IPS-18c (cell line): ENCODE data around the gene CD207.
"Not testable (repeated sequence)": the region's sequence is repeated elsewhere in the genome, so short reads cannot be mapped to it uniquely, and the experiment has no call there.

Source experiments
- H3K4me3 ChIP-seq: 2 replicates; pipeline ENCODE4 v1.7.0; 2013; ENCODE audit warnings: low read depth, mild to moderate bottlenecking, low read length, moderate library complexity; ENCODE audit not compliant: insufficient read depth
- H3K9me3 ChIP-seq: one replicate; pipeline ENCODE4 v1.6.1; 2013; ENCODE audit warnings: mild to moderate bottlenecking, low read length, moderate library complexity; ENCODE audit not compliant: control insufficient read depth, insufficient read depth

Gene CD207

DNA sequence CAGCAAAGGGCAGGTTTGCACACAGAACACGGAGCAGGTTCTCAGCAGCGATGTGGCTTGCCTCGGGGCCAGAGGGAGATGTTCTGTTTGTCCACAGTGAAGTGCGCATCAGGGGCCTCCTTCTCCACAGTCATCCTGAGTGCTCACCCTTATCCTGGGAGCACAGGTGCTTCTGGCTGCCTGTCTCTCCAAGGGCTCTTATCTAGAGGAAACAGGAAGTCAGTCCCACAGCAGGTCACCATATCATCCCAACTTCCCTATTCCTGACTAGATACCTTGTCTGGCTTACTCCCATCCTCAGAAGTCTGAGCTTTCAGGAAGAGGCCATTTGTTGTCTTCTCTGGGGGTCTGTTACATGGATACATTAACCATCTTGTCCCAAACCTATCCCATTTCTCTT, at the start of gene CD207:
Gene CD207 (minus strand): TSS at position 174 of the 400 bp plus-strand sequence. CDS start 40 bp downstream, at position 134.
- no peak within 1 kb of the TSS for H3K4me3 ChIP-seq
- H3K9me3 ChIP-seq: peaks cover 3% of the 10 kb centered on the region

DNA sequence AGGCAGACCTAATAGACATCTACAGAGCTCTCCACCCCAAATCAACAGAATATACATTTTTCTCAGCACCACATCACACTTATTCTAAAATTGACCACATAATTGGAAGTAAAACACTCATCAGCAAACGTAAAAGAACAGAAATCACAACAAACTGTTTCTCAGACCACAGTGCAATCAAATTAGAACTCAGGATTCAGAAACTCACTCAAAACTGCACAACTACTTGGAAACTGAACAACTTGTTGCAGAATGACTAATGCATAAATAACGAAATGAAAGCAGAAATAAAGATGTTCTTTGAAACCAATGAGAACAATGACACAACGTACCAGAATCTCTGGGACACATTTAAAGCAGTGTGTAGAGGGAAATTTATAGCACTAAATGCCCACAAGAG, 42.9 kb upstream of the CD207 start:
- not testable (repeated sequence) for H3K9me3 ChIP-seq, H3K4me3 ChIP-seq

DNA sequence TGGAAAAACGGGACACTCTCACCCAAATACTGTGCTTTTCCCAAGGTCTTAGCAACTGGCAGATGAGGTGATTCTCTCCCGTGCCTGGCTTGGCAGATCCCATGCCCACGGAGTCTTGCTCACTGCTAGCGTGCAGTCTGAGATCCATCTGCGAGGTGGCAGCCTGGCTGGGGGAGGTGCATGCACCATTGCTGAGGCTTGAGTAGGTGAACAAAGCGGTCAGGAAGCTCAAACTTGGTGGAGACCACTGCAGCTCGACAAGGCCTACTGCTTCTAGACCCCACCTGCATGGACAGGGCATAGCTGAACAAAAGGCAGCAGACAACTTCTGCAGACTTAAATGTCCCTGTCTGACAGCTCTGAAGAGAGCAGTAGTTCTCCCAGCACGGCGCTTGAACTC, 40.5 kb upstream of the CD207 start:
- not testable (repeated sequence) for H3K4me3 ChIP-seq, H3K9me3 ChIP-seq

DNA sequence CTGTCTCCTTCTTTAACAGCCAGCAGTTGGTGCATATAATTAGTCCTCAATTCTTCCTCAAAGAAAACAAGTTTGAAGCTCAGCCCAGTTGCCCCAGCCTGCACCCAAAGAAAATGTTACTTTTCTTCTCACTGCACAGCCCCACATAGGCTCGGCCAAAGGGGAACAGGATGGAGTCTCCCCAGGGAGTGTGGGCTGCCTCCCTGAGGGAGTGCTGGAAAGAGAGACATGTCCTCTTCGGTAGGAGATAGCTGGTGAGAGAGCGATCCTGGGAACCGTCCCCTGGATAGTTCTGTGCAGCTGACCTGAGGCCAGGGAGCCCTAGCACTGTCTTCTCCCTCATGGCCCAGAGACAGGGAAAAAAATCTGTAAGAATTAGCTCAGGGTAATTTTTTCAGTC, 37.9 kb upstream of the CD207 start:
- H3K9me3 ChIP-seq: no peaks in the 10 kb centered on the region
- H3K4me3 ChIP-seq: no peak overlapping the region

DNA sequence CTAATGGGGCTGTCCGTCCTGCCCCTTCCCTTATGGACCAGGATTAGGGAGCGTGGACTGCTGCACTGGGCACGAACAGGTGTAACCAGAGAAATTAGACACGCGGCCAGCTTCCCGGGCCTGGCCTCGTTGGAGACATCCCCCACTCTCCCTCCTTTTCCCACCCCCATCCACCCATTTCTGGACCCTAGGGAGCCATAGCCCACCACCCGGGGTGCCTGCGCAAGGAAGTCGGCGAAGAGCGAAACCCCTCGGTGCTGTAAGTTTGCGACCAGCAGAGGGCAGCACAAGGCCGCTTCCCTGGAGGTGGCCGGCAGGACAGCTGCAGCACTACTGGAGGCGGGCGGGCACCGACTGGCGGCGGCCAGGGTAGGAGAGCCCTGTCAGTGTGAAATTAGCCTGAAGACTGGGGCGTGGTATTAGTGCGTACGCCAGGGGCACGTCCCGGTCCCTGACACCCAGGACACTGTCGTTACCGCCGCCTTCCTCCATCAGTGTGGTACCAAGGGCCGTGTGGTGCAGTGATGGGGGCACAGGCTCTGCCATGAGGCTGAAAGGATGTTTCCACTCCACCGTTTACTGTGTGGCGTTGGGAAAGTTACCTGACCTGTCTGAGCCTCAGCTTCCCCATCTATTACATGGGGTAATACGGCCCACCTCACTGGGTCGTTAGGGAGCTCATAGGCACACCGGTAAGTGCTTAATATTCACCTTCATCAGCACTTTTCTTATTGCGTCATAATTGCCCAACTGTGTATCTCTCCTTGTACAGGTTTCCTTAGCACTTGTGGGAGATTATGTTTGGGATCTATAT, 36.0 kb upstream of the CD207 start:
- Histone ChIP-seq H3K9me3 (no peaks in the 10 kb centered on the region), H3K4me3 (no peak overlapping the region)

DNA sequence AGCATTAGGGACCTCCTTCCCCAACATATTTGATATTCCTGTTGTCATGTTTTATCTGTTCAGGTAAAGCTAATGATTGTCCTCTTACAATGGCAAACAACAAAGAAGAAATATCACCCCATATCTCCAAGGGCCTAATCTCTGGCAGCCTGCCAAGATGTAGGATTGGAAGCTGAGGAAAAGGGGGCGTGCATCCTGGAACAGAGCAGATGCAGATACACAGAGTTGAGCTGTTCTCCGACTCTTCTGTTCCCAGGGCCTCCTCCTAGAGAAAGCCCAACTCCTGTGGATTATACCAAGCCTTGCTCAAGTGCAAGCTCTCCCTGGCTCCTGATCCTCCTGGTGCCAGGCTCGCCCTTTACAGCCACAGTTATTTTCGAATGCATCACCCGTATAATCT, 35.2 kb upstream of the CD207 start:
- Histone ChIP-seq H3K4me3 (no peak overlapping the region), H3K9me3 (no peaks in the 10 kb centered on the region)

DNA sequence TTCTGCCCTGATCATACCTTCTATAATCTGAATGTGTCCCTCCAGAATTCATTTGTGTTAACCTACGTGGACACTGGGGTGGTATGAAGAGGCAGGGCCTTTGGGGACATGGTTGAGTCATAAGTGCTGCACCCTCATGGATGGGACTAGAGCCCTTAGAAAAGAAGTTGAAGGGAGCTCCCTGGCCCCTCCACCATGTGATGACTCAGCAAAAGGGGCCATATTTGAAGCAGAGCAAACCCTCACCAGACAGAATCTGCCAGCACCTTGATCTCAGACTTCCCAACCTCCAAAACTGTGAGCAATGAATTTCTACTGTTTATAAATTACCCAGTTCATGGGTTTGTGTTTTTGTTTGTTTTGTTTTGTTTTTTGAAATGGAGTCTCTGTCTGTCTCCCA, 33.4 kb upstream of the CD207 start:
- no peaks in the 10 kb centered on the region for H3K9me3 ChIP-seq
- no peak overlapping the region for H3K4me3 ChIP-seq

DNA sequence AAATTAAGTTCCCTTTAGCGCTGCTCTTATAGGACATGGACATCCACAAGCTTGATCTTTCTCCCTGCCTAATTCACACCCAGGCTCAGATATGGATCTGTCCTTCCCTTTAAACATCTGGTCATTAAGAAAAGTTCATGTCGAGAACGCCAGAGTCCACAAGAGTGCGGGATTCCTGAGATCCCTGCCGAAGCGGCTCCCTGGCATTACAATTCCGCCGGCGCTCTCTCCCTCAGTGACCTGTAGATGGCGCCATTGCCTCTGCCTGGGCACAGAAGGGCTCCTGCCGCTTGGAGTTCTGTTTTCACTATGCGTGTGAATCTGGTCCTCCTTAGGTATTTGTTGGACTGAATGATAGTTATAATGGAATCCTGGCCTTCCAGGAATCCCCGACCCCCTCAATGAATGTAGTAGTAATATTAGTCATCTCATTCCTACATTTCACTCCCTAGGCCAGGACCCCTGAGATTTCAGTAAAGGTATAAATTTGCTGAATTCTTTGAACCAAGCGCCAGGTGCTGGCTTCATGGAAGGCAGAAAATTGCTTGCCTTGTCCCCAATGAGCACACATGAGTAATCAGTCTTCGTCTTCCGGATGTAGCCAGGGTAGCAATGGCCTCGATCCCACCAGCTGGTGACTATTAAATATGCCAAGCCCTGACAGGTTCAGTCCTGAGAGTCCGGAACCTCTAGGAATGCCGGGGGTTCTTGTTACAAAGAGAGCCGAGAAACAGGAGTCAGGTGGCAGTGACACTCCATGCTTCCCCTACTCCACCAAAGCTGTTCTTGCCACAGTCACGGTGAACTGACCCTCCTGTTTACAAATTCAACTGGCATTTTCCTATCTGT, 26.4 kb upstream of the CD207 start:
- Histone ChIP-seq H3K4me3 (no peak overlapping the region), H3K9me3 (no peaks in the 10 kb centered on the region)

DNA sequence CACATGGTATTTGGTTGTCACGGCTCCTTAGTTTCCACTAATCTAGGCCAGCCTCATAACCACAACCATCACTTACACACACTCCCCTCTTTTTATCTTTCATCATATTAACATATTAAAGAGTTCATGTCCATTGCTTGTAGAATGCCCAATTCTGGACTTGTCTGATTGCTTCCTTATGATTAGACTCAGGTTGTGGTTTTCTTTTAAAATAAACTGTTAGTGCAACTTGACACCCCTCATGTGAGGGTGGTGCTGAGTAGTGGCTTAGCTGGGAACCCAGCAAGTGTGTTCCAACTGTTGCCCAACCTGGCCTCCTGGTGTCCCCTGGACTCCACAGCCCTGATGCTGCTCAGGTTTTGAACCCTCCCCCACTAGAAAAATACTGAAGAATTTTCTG, 20.1 kb upstream of the CD207 start:
- no peaks in the 10 kb centered on the region for H3K9me3 ChIP-seq
- no peak overlapping the region for H3K4me3 ChIP-seq

DNA sequence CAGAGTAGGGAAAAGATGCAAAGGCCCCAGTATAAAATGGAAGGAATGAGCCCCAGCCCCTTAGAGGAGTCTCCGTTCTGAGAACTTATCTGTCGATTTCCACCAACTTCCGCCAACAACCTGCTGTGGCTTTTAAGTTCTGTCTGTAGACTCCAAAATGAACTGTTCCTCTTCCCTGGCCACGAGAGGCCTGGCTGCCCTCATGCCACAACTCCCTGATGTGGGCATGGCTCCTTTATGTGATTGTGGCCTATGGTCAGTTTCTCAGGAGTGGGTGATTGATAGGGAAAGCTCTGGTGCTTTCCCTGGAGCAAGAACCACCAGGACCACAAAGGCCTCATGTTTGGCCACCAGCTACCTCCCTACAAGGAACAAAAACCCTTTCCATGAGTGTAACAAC, 18.8 kb upstream of the CD207 start:
- H3K9me3 ChIP-seq: no peaks in the 10 kb centered on the region
- no peak overlapping the region for H3K4me3 ChIP-seq

DNA sequence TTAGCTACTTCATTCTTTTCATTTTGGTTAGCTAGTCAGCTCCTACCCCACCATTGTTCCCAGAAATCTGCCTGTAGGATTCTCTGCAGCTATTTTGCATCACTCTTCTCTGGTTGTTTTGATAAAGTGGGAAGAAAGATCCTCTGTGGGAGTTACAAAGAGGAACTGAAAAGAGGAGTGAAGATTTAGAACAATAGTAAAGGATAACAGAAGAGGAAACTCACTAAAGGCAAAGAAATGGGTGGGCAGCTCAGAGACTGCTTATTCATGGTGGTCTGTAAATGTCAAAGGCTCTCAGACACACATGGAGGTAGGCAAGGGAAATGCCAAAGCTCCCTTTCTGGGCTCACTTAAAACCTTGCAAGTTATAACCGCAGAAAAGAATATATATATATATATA, 17.2 kb upstream of the CD207 start:
- Histone ChIP-seq H3K9me3 (no peaks in the 10 kb centered on the region), H3K4me3 (no peak overlapping the region)

DNA sequence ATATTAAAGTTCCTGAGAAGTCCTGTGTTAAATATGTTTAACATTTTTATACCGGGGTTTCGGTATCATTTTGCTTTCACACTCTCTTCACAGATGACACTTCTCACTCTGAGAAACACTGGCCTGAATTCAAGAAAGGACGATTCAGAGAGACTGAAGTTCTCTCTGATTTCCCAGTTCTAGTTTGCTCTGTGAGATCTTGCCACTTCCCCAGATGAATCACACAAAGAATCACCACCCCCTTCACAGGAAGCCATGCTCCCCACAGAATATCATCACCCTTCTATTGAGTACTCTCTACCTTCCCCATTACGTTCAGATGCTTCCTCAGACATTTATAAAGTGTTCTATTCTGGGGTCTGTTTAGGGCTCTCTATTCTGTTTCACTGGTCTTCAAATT, 16.1 kb upstream of the CD207 start:
- Histone ChIP-seq H3K9me3 (no peaks in the 10 kb centered on the region), H3K4me3 (no peak overlapping the region)

DNA sequence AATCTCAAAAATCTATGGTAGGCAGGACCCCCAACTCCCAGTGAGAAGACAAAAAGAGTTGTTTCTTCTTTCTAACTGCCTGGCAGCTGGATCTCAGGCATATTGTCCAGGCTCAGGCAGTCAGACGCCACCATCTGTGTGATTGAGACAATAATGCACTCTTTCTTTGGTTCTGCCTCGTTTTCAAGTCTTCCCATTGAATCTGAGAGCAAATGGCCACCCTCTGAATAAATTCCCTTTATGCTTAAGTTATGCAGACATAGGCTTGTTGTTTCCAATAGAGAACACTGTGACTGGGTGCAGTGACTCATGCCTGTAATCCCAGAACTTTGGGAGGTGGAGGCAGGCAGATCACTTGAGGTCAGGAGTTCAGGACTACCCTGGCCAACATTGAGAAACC, 15.3 kb upstream of the CD207 start:
- no peak overlapping the region for H3K4me3 ChIP-seq
- H3K9me3 ChIP-seq: no peaks in the 10 kb centered on the region

DNA sequence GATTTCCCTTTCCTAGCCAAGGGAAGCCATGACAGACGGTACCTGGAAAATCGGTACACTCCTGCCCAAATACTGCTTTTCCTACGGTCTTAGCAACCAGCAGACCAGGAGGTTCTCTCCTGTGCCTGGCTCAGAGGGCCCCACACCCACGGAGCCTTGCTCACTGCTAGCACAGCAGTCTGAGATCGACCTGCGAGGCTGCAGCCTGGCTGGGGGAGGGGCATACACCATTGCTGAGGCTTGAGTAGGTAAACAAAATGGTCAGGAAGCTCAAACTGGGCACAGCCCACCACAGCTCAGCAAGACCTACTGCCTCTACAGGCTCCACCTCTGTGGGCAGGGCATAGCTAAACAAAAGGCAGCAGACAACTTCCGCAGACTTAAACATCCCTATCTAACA, 6.8 kb upstream of the CD207 start:
- H3K9me3 ChIP-seq: peaks cover 6% of the 10 kb centered on the region
- H3K4me3 ChIP-seq: no peak overlapping the region

DNA sequence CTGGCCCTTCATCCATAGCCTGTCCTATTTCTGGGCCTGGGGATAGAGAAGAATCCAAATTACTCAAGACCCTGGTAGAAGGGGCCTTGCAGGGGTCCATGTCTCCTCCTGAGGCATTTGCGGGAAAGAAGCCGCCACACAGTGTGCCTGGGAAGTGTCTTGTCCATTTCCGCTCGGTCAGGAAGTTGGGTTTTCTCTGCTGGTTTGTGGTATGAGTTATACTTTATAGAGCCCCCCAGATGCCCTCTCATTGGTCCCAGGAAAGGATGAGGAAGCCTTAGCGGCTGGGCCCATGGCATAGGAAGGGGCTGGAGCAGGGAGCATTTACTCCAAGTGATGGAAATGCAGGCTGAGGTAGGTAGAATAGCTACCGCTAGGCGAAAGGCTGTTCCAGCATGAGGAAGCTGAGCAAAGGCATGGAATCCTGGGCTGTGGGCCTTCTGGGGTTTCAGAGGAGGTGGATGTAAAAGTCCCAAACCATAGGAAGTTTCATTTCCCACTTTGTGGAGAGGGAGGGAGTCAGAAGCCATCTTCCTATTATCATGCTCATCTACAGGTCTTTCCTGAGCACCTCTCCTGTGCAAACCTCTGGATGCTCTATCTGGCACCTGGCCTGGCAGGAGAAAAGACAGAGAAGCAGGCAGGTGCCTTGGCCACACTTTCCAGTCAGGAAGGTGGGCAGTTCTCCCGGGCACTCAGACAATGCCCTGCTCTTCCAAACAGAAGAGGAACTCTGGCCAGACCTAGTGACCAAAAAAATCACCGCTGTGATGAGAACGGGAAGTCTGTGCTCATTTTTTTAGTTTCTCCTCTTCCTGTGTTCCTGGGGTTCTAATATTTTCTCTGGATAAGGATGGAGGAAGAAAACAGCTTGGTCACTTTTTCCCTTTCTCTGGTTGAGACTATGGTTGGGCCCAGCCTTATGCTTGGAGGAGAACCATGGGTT, 2.6 kb upstream of the CD207 start:
- H3K9me3 ChIP-seq: peaks cover 9% of the 10 kb centered on the region

DNA sequence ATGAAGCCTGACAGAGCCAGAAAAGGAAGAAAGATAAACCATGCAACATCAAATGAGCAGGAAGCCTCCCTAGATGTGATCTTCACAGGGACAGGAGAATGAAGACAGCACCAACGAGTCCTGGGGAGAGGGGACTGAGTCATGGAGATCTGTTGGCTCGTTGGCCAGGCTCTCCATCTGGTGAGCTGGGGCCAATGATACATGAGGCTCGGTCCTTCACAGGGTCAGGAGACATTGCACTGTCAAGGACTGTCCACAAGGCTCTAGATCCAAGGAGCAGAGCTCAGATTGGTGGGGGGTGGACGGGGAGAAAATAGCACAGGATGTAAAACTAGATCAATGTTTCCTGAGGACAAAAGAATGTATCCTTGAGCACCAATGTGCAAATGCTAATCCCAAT, 735 bp downstream of the CD207 start:
- Histone ChIP-seq H3K9me3 (peaks cover 3% of the 10 kb centered on the region), H3K4me3 (no peak overlapping the region)

More for the DNA sequence above, 2.6 kb upstream of the CD207 start:
- no peak overlapping the region for H3K4me3 ChIP-seq

DNA sequence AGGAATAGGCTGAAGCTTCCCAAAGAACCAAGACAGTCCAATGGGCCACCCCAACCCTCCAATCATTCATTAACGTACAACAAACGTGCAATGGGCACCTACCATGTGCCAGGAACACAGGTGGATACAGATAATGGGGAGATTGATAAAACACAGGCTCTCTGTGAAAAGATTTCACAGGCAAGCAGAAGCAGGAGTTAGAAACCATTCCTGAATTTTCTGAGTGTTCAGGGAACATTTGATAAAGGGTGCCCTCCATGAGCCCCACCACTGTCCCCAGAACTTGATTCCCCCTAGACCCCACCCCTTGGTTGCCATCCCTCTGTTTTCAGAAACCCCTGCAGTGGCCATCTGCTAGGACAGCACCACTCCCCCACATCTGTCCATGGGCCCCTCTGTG, 1.5 kb downstream of the CD207 start:
- peaks cover 3% of the 10 kb centered on the region for H3K9me3 ChIP-seq
- no peak overlapping the region for H3K4me3 ChIP-seq
